Panc1 (cell line): ENCODE results near the gene DPEP2. TPM values are rescaled to one million over a fixed set of nuclear protein-coding genes. Genes with fewer than 3 reads are reported as not detected.
"Not testable (repeated sequence)": the region's sequence is repeated elsewhere in the genome, so short reads cannot be mapped to it uniquely, and the experiment has no call there.

ENCODE experiments used
- ATAC-seq: fragments of 200-7000 bp; cut with Tn5 transposase; 2 replicates; pipeline ENCODE4 v1.9.1; 2020; ENCODE audit warnings: mild to moderate bottlenecking, moderate library complexity
- Bru-seq: library from RNA; stranded (reverse); fragments of 400-500 nt; gene quantifications from one replicate; lab custom pipeline; 2021; lab: Mats Ljungman, UMichigan
- BruChase-seq, 2 experiments: library from RNA; stranded (reverse); fragments of 400-500 nt; gene quantifications; one replicate each; lab custom pipeline; 2021; lab: Mats Ljungman, UMichigan
- BruUV-seq: library from RNA; stranded (reverse); fragments of 400-500 nt; replicated peaks from 2 replicates; lab custom pipeline; 2021; lab: Mats Ljungman, UMichigan
- CTCF ChIA-PET: fragments of 300-600 bp; sonication (Branson Sonifier 250); formaldehyde crosslinking; loops from one replicate; lab custom pipeline; 2022; ENCODE audit warnings: antibody characterized with exemption; lab: Charles Lee
- POLR2A ChIA-PET: fragments of 300-600 bp; sonication (Branson Sonifier 250); formaldehyde crosslinking; loops from one replicate; lab custom pipeline; 2022; ENCODE audit warnings: antibody characterized with exemption; lab: Charles Lee
- DNase-seq: peaks from one replicate; pipeline ENCODE4 v3.0.0-alpha.2; 2010; ENCODE audit warnings: low read depth, low spot score
- H3K27ac ChIP-seq: 2 replicates; pipeline ENCODE4 v1.5.1; 2011; ENCODE audit warnings: mild to moderate bottlenecking, low read length, inconsistent platforms
- H3K27me3 ChIP-seq: fragments of 200-500 bp; sonication (Bioruptor generic); 2 replicates; pipeline ENCODE4 v1.6.0; 2014; ENCODE audit warnings: low read length, inconsistent platforms; ENCODE audit not compliant: control insufficient read depth, insufficient read depth
- H3K36me3 ChIP-seq: fragments of 200-500 bp; sonication (Bioruptor generic); 2 replicates; pipeline ENCODE4 v1.5.1; 2014; ENCODE audit warnings: inconsistent platforms, mild to moderate bottlenecking, low read length, moderate library complexity; ENCODE audit not compliant: control insufficient read depth, insufficient read depth
- H3K4me1 ChIP-seq: 2 replicates; pipeline ENCODE4 v1.5.1; 2011; ENCODE audit warnings: inconsistent platforms, mild to moderate bottlenecking, low read length, moderate library complexity; ENCODE audit not compliant: control insufficient read depth, insufficient read depth
- H3K4me3 ChIP-seq, 2 experiments: 2 replicates each; pipeline ENCODE4 v1.5.1; 2011 to 2012; ENCODE audit warnings: low read depth in 2 of 2, low read length in 2 of 2, mild to moderate bottlenecking in 2 of 2, inconsistent platforms in 1 of 2, moderate library complexity in 1 of 2
- H3K9me3 ChIP-seq: fragments of 200-500 bp; sonication (Bioruptor generic); 2 replicates; pipeline ENCODE4 v1.5.1; 2014; ENCODE audit warnings: low read depth, mild to moderate bottlenecking, inconsistent platforms, low read length, moderate library complexity; ENCODE audit not compliant: control insufficient read depth, insufficient read depth
- CTCF ChIP-seq: fragments of 450-650 bp; IDR thresholded peaks from 2 replicates; pipeline ENCODE4 v1.5.1; 2017; ENCODE audit warnings: mild to moderate bottlenecking
- POLR2AphosphoS5 ChIP-seq: IDR thresholded peaks from 2 replicates; pipeline ENCODE4 v1.6.1; 2012; ENCODE audit warnings: mild to moderate bottlenecking, low read depth, low read length, moderate library complexity
- SIN3A ChIP-seq: IDR thresholded peaks from 2 replicates; pipeline ENCODE4 v1.6.1; 2012; ENCODE audit warnings: low read depth, mild to moderate bottlenecking, low read length, moderate library complexity, borderline replicate concordance; ENCODE audit not compliant: insufficient read depth
- TCF7L2 ChIP-seq: IDR thresholded peaks from 2 replicates; pipeline ENCODE4 v1.6.1; 2011; ENCODE audit warnings: mild to moderate bottlenecking, low read depth, low read length, inconsistent platforms
- in situ Hi-C: cut with HindIII; loops from 2 replicates; pipeline ENCODE4 v1.10.0; 2016; ENCODE audit warnings: low sequenced_read_pairs, low pct_unique_long_range_greater_than_20kb
- intact Hi-C: fragments of 100-400 bp; cut with micrococcal nuclease; formaldehyde crosslinking; loops from one replicate; pipeline ENCODE4 v1.10.0; 2022; ENCODE audit not compliant: unreplicated experiment
- long read RNA-seq: library from polyadenylated mRNA; unstranded; transcript quantifications from one replicate; pipeline ENCODE4 v2.0.0, GENCODE V29; 2021; ENCODE audit not compliant: unreplicated experiment
- polyA plus RNA-seq: library from polyadenylated mRNA; unstranded; fragments of >200 nt; gene quantifications from one replicate; pipeline ENCODE4 v1.2.1, GENCODE V29; 2012; ENCODE audit warnings: missing spikeins; ENCODE audit not compliant: insufficient read length
- total RNA-seq: library from RNA; stranded (reverse); gene quantifications from one replicate; pipeline ENCODE4 v1.2.1, GENCODE V29; 2021; ENCODE audit not compliant: unreplicated experiment
- TF ChIP-seq, protein P1 (sequence below), 2 experiments: IDR thresholded peaks; 2 replicates each; pipeline ENCODE4 v1.6.1; 2011 to 2012; ENCODE audit warnings: low read depth in 2 of 2, control low read depth in 1 of 2, low read length in 1 of 2, mild to moderate bottlenecking in 1 of 2, moderate library complexity in 1 of 2; ENCODE audit not compliant: insufficient read depth in 1 of 2

The DPEP2 gene, protein sequence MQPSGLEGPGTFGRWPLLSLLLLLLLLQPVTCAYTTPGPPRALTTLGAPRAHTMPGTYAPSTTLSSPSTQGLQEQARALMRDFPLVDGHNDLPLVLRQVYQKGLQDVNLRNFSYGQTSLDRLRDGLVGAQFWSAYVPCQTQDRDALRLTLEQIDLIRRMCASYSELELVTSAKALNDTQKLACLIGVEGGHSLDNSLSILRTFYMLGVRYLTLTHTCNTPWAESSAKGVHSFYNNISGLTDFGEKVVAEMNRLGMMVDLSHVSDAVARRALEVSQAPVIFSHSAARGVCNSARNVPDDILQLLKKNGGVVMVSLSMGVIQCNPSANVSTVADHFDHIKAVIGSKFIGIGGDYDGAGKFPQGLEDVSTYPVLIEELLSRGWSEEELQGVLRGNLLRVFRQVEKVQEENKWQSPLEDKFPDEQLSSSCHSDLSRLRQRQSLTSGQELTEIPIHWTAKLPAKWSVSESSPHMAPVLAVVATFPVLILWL
- total RNA-seq (not detected), Bru-seq, nascent RNA (not detected), BruChase-seq, experiment 1, labeled RNA remaining after a 2-hour chase (not detected), BruChase-seq, experiment 2, labeled RNA remaining after a 6-hour chase (not detected)
- polyA plus RNA-seq = not detected
- long read RNA-seq = 0 reads

- H3K9me3 ChIP-seq, CTCF ChIA-PET, H3K27ac ChIP-seq, H3K4me3 ChIP-seq, H3K27me3 ChIP-seq, H3K4me1 ChIP-seq, BruUV-seq, in situ Hi-C loops, ATAC-seq, intact Hi-C loops, H3K36me3 ChIP-seq, POLR2A ChIA-PET, DNase-seq: not testable (repeated sequence)
Measured at GRCh38 chr16:67998779-67999688, at the start of gene DPEP2. TSS of gene DPEP2 (minus strand) at chr16:67999484. CDS start at chr16:67993212, 6,272 bp downstream.

- Histone ChIP-seq H3K4me3 (no peak overlapping the region), H3K4me1 (no peaks in the 10 kb centered on the region), H3K27ac (no peak overlapping the region), H3K27me3 (no peaks in the 10 kb centered on the region), H3K36me3 (no peaks in the 10 kb centered on the region), H3K9me3 (no peaks in the 10 kb centered on the region)
- ChIA-PET CTCF (no interaction called here), POLR2A (interaction anchor here (0.6 kb wide), 1 partner anchor 249 kb away, joined by 10 read pairs; no protein-coding TSS in a partner anchor)
- in situ Hi-C loops (no loop called here), intact Hi-C loops (no loop called here)
- ATAC-seq = no peak
- DNase-seq = no peak
- TF ChIP-seq TCF7L2 (no peak), POLR2AphosphoS5 (no peak)
- TF ChIP-seq, protein P1, sequence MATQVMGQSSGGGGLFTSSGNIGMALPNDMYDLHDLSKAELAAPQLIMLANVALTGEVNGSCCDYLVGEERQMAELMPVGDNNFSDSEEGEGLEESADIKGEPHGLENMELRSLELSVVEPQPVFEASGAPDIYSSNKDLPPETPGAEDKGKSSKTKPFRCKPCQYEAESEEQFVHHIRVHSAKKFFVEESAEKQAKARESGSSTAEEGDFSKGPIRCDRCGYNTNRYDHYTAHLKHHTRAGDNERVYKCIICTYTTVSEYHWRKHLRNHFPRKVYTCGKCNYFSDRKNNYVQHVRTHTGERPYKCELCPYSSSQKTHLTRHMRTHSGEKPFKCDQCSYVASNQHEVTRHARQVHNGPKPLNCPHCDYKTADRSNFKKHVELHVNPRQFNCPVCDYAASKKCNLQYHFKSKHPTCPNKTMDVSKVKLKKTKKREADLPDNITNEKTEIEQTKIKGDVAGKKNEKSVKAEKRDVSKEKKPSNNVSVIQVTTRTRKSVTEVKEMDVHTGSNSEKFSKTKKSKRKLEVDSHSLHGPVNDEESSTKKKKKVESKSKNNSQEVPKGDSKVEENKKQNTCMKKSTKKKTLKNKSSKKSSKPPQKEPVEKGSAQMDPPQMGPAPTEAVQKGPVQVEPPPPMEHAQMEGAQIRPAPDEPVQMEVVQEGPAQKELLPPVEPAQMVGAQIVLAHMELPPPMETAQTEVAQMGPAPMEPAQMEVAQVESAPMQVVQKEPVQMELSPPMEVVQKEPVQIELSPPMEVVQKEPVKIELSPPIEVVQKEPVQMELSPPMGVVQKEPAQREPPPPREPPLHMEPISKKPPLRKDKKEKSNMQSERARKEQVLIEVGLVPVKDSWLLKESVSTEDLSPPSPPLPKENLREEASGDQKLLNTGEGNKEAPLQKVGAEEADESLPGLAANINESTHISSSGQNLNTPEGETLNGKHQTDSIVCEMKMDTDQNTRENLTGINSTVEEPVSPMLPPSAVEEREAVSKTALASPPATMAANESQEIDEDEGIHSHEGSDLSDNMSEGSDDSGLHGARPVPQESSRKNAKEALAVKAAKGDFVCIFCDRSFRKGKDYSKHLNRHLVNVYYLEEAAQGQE (IDR thresholded peaks at IDR 0.05; ENCODE audit: insufficient read depth in 1 of 2, low read depth in 2 of 2, low read length in 1 of 2) = no peak
- no TSS peak for BruUV-seq
Measured at GRCh38 chr16:68047987-68048386, 48.7 kb upstream of the DPEP2 start.

DNA sequence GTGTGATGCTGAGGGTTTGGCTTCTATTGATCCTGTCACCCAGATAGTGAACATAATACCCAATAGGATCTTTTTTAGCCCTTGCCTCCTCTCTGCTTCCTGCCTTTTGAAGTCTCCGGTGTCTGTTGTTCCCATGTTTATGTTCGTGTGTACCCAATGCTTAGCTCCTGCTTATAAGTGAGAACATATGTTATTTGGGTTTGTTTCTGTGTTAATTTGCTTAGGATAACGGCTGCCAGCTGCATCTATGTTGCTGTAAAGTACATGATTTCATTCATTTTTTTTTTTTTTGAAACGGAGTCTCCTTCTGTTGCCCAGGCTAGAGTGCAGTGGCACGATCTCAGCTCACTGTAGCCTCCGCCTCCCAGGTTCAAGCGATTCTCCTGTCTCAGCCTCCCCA lies 46.8 kb upstream of the DPEP2 start:
- H3K9me3 ChIP-seq = no peaks in the 10 kb centered on the region
- in situ Hi-C loops (no loop called here), intact Hi-C loops (no loop called here)
- H3K27ac ChIP-seq = no peak overlapping the region
- ChIA-PET POLR2A (no interaction called here), CTCF (no interaction called here)
- H3K36me3 ChIP-seq = no peaks in the 10 kb centered on the region
- TF ChIP-seq TCF7L2 (no peak), CTCF (no peak), POLR2AphosphoS5 (no peak), SIN3A (no peak)
- TF ChIP-seq, protein P1 (IDR thresholded peaks at IDR 0.05; ENCODE audit: insufficient read depth in 1 of 2, low read depth in 2 of 2, low read length in 1 of 2) = no peak
- H3K4me1 ChIP-seq = no peaks in the 10 kb centered on the region
- DNase-seq (no peak), ATAC-seq (no peak)
- no peaks in the 10 kb centered on the region for H3K27me3 ChIP-seq
- BruUV-seq = no TSS peak
- no peak overlapping the region for H3K4me3 ChIP-seq
